BLaER1 treated with 17β-estradiol and CSF1 and Interleukin-3, amounts not matched to agents 10 nM and 100 nM (cell line): Measurements from ENCODE around the gene CCNJL.

Source experiments
- H3K27ac ChIP-seq, 11 experiments: shearing (Covaris generic); formaldehyde crosslinking; 2 replicates each; pipeline ENCODE4 v1.8.1; 2022
- H3K27me3 ChIP-seq, 11 experiments: shearing (Covaris generic); formaldehyde crosslinking; 2 replicates each; pipeline ENCODE4 v1.8.1; 2022
- H3K36me3 ChIP-seq, 11 experiments: shearing (Covaris generic); formaldehyde crosslinking; 2 replicates each; pipeline ENCODE4 v1.8.1; 2022
- H3K4me1 ChIP-seq, 10 experiments: shearing (Covaris generic); formaldehyde crosslinking; 2 replicates each; pipeline ENCODE4 v1.8.1; 2022
- H3K4me2 ChIP-seq, 11 experiments: shearing (Covaris generic); formaldehyde crosslinking; 2 replicates each; pipeline ENCODE4 v1.8.1; 2022
- H3K4me3 ChIP-seq, 10 experiments: shearing (Covaris generic); formaldehyde crosslinking; 2 replicates each; pipeline ENCODE4 v1.8.1; 2022
- H3K9ac ChIP-seq, 11 experiments: shearing (Covaris generic); formaldehyde crosslinking; 2 replicates each; pipeline ENCODE4 v1.8.1; 2022
- H3K9me3 ChIP-seq, 11 experiments: shearing (Covaris generic); formaldehyde crosslinking; replicated peaks in 1 of 11; 2 replicates each; pipeline ENCODE4 v1.8.1; 2022
- H4K20me1 ChIP-seq, 11 experiments: shearing (Covaris generic); formaldehyde crosslinking; 2 replicates each; pipeline ENCODE4 v1.8.1; 2022
- Cebpa-rat ChIP-seq, 11 experiments: shearing (Covaris generic); IDR thresholded peaks; 2 replicates each; pipeline ENCODE4 v1.8.1; 2022

Gene CCNJL

DNA sequence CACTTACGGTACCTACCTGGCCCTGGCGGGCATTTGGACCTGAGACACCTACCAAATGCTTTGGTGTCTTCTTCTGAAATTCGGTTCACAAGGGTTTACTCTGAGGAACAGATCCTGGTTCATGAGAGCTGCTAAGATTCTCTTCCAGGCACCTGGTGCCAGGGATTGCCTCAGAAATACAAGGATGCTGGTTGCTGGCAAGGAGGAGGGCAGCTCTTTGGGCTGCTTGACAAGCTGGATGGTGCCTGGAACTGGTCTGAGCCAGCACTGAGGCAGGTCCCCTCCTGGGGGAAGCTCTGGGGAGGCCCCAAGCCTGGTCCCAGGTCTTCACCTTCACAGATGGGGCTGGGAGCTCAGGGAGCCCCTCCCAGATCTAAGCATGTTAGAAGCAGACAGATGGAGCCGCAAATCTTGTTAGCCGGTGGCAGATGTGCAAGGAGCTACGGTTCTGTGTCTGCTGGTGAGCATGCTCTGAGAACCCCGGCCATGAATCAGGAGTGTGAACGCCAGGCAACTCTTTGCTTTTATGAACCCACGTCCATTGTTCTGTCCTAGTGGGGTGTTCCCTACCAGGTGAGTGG lies 66.8 kb downstream of the CCNJL start:
- peaks cover 0 to 29% (median 20%) of the 10 kb centered on the region in 10 experiments; a peak in 16 of 20 replicates for H3K4me1 ChIP-seq
- H3K27ac ChIP-seq = no peak overlapping the region
- no peaks in the 10 kb centered on the region for H3K27me3 ChIP-seq
- no peak overlapping the region; a peak in 1 of 22 replicates for H3K4me2 ChIP-seq
- no peak for TF ChIP-seq Cebpa-rat (IDR thresholded peaks at IDR 0.05)
- peak overlapping the region in 1 of 11 experiments; percentile 18; a peak in 1 of 22 replicates for H3K9ac ChIP-seq
- 0 out of 22 replicates have a peak, but pooled peaks cover 0 to under 1% (median 0%) of the 10 kb centered on the region in 11 experiments for H3K36me3 ChIP-seq
- H4K20me1 ChIP-seq = no peaks in the 10 kb centered on the region; a peak in 1 of 22 replicates
- H3K4me3 ChIP-seq = no peak overlapping the region
- H3K9me3 ChIP-seq = no peaks in the 10 kb centered on the region

- Histone ChIP-seq H3K27me3 (no peaks in the 10 kb centered on the region), H3K36me3 (no peaks in the 10 kb centered on the region), H3K4me3 (no peak overlapping the region), H3K4me1 (peaks cover 0 to 11% (median 3%) of the 10 kb centered on the region in 10 experiments; a peak in 11 of 20 replicates), H3K4me2 (no peak overlapping the region), H3K9me3 (no peaks in the 10 kb centered on the region), H3K9ac (no peak overlapping the region), H4K20me1 (no peaks in the 10 kb centered on the region; a peak in 1 of 22 replicates), H3K27ac (no peak overlapping the region)
- no peak for TF ChIP-seq Cebpa-rat (IDR thresholded peaks at IDR 0.05)
Measured at GRCh38 chr5:160242145-160242544, 70.2 kb downstream of the CCNJL start.

- no peaks in the 10 kb centered on the region for H3K36me3 ChIP-seq
- H3K27me3 ChIP-seq = no peaks in the 10 kb centered on the region
- no peak overlapping the region for H3K4me2 ChIP-seq
- H3K9ac ChIP-seq = no peak overlapping the region
- H4K20me1 ChIP-seq = no peaks in the 10 kb centered on the region; a peak in 1 of 22 replicates
- no peak overlapping the region for H3K27ac ChIP-seq
- H3K4me1 ChIP-seq = peaks cover 0 to 4% (median 0%) of the 10 kb centered on the region in 10 experiments; a peak in 2 of 20 replicates
- H3K4me3 ChIP-seq = no peak overlapping the region
- H3K9me3 ChIP-seq = no peaks in the 10 kb centered on the region
- no peak for TF ChIP-seq Cebpa-rat (IDR thresholded peaks at IDR 0.05)
Measured at GRCh38 chr5:160240350-160240749, 72.0 kb downstream of the CCNJL start.

- TF ChIP-seq Cebpa-rat (IDR thresholded peaks at IDR 0.05) = no peak
- no peaks in the 10 kb centered on the region for H3K9me3 ChIP-seq
- no peaks in the 10 kb centered on the region for H3K4me1 ChIP-seq
- no peak overlapping the region for H3K27ac ChIP-seq
- H3K4me2 ChIP-seq = no peak overlapping the region
- H3K9ac ChIP-seq = no peak overlapping the region
- H3K36me3 ChIP-seq = no peaks in the 10 kb centered on the region
- H3K27me3 ChIP-seq = no peaks in the 10 kb centered on the region
- no peak overlapping the region for H3K4me3 ChIP-seq
- H4K20me1 ChIP-seq = no peaks in the 10 kb centered on the region
Measured at GRCh38 chr5:160237571-160238093, 74.7 kb downstream of the CCNJL start.

DNA sequence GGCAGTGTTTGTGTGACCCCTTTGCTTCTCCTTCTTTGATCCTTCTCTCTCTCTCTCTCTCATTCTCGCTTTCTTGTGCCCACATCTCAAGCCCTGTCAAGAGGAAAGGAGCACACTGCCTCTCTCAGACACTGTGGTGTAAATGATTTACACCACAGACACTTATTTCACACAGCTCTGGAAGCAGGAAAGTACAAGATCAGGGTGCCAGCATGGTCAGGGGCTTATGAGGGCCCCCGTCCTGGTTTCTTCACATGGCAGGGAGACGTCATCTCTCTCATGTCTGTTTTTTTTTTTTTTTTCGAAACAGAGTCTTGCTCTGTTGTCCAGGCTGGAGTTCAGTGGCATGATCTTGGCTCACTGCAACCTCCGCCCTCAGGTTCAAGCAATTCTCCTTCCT lies 76.6 kb downstream of the CCNJL start:
- Histone ChIP-seq H3K9me3 (no peaks in the 10 kb centered on the region), H3K27me3 (no peaks in the 10 kb centered on the region), H3K36me3 (no peaks in the 10 kb centered on the region), H3K9ac (no peak overlapping the region), H3K4me3 (no peak overlapping the region), H3K4me2 (no peak overlapping the region), H3K4me1 (peaks cover 0 to 15% (median 4%) of the 10 kb centered on the region in 10 experiments; a peak in 9 of 20 replicates), H4K20me1 (no peaks in the 10 kb centered on the region), H3K27ac (no peak overlapping the region)
- TF ChIP-seq Cebpa-rat (IDR thresholded peaks at IDR 0.05) = no peak

DNA sequence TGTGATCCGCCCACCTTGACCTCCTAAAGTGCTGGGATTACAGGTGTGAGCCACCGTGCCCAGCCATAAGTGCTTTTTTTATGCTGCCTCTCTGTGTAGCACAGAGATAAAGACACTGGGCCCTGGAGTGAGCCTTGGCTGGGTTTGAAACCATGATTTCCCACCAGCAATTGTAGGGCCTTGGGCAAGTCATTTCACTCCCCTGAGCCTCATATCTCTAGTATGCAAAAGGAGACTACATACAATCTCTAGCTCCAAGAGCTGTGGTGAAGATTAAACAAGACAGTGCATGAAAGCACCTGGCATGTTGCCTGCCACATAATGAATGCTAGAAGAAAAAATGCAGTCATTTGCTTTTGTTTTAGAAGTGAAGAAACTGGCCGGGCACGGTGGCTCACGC lies 79.1 kb downstream of the CCNJL start:
- no peaks in the 10 kb centered on the region for H3K9me3 ChIP-seq
- no peaks in the 10 kb centered on the region for H3K36me3 ChIP-seq
- no peak overlapping the region for H3K9ac ChIP-seq
- no peak overlapping the region for H3K4me3 ChIP-seq
- H3K27me3 ChIP-seq = no peaks in the 10 kb centered on the region
- no peaks in the 10 kb centered on the region for H4K20me1 ChIP-seq
- H3K4me1 ChIP-seq = peaks cover 0 to 26% (median 8%) of the 10 kb centered on the region in 10 experiments; a peak in 9 of 20 replicates
- H3K27ac ChIP-seq = no peak overlapping the region
- no peak overlapping the region for H3K4me2 ChIP-seq
- no peak for TF ChIP-seq Cebpa-rat (IDR thresholded peaks at IDR 0.05)

DNA sequence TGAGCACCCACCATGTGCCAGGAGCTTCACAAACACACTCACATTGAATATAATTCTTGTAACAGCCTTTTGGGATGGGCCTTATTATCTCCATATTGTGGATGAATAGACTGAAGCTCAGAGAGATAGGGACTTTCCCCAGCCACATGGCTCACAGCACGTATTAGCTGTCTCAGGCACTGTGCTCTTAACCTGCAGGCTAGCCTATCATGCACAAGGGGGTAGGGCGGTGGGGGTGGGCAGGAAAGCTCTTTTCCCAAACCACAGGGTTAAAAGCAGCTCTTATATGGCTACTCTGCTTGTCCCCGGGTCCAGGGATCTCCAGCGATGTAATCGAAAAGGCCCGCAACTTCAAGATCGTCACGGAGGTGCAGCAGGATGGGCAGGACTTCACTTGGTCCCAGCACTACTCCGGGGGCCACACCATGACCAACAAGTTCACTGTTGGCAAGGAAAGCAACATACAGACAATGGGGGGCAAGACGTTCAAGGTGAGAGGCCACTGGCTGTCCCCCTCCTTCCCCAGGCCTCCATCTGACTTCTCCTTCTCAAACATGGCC lies 80.5 kb downstream of the CCNJL start:
- no peaks in the 10 kb centered on the region for H3K36me3 ChIP-seq
- H3K4me1 ChIP-seq = peaks cover 0 to 26% (median 8%) of the 10 kb centered on the region in 10 experiments; a peak in 9 of 20 replicates
- H3K27me3 ChIP-seq = no peaks in the 10 kb centered on the region
- no peaks in the 10 kb centered on the region for H4K20me1 ChIP-seq
- 0 out of 22 replicates have a peak overlapping the region, but pooled peaks of 1 of the 11 experiments have one; percentile 15 for H3K9ac ChIP-seq
- peak overlapping the region in 3 of 11 experiments; percentile 12 to 68 (median 44); a peak in 3 of 22 replicates for H3K27ac ChIP-seq
- H3K4me3 ChIP-seq = no peak overlapping the region
- TF ChIP-seq Cebpa-rat (IDR thresholded peaks at IDR 0.05) = no peak
- H3K4me2 ChIP-seq = peak overlapping the region in 3 of 11 experiments; percentile 63 to 78 (median 64); a peak in 6 of 22 replicates
- H3K9me3 ChIP-seq = no peaks in the 10 kb centered on the region

DNA sequence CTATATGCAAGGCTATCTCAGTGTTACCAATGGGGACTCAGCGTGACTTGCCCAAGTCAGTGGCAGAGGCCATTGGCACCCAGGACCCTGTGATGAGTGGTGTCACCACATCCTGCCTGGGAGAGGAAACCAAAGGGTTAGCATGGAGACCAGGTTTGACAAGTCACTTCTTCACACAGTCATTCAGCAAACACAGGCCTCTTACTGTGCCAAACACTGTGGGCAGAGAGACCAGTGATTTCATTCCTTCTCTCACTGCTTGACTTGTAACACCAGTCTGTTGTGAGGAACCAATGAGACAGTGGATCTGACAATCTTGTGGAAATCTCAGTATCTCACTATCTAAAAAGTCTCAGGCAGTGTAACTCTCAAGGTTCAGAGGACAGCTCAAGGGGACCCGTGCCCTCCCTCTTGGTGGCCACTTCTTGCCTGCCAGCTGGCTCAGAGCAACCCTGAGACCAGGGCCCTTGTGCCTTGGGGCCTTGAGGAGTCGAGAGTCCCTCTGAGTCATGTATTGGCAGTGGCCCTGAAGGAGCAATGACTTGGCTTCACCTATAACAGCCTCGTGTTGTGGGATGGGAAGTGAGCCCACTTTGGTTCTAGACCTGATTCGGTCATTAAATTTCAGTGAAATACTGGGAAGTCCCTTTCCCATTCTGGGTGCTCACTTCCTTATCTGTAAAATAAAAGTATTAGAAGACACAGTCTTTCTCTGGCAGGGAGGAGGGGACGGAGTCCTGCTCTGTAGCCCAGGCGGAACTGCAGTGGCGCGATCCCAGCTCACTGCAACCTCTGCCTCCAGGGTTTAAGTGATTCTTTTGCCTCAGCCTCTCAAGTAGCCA lies 81.5 kb downstream of the CCNJL start:
- no peaks in the 10 kb centered on the region for H3K36me3 ChIP-seq
- no peak overlapping the region for H3K4me3 ChIP-seq
- H4K20me1 ChIP-seq = no peaks in the 10 kb centered on the region
- no peak for TF ChIP-seq Cebpa-rat (IDR thresholded peaks at IDR 0.05)
- H3K4me2 ChIP-seq = peak overlapping the region in 5 of 11 experiments; percentile 5 to 78 (median 63); a peak in 8 of 22 replicates
- H3K4me1 ChIP-seq = peaks cover 0 to 26% (median 8%) of the 10 kb centered on the region in 10 experiments; a peak in 9 of 20 replicates
- H3K9me3 ChIP-seq = no peaks in the 10 kb centered on the region
- H3K27me3 ChIP-seq = no peaks in the 10 kb centered on the region
- peak overlapping the region in 4 of 11 experiments; percentile 8 to 68 (median 44); a peak in 6 of 22 replicates for H3K27ac ChIP-seq
- H3K9ac ChIP-seq = peak overlapping the region in 3 of 11 experiments; percentile 1 to 26 (median 15); a peak in 2 of 22 replicates
